ENCODE data around the gene TTLL5. TPM values are rescaled to one million over a fixed set of nuclear protein-coding genes. Genes with fewer than 3 reads are reported as not detected.

TTLL5 gene
- total and polyA plus RNA-seq, 7 donors = 4.8 to 36.6 (median 17.9) TPM

GRCh38 chr14:75667099-75667765, 6.2 kb downstream of the TTLL5 start:
- H3K4me3 ChIP-seq = no peak overlapping the region
- peaks cover 0 to 49% (median 0%) of the 10 kb centered on the region in 4 donors for H3K36me3 ChIP-seq
- no peak for TF ChIP-seq POLR2AphosphoS5 (IDR thresholded peaks at IDR 0.05)
- TF ChIP-seq EP300 (IDR thresholded peaks at IDR 0.05) = no peak
- TF ChIP-seq CTCF (IDR thresholded peaks at IDR 0.05) = no peak
- no peak for TF ChIP-seq POLR2A (IDR thresholded peaks at IDR 0.05)
- H3K4me1 ChIP-seq = peaks cover 0 to 4% (median 3%) of the 10 kb centered on the region in 4 donors
- 80 to 92% methylated on average over 2 of the region's 2 CpGs for WGBS, 2 donors
- no peak overlapping the region for H3K27ac ChIP-seq
- no peaks in the 10 kb centered on the region for H3K27me3 ChIP-seq
- intact Hi-C loops (cut with DNase I) = no loop called here
- no peak for DNase-seq
- no peaks in the 10 kb centered on the region for H3K9me3 ChIP-seq

- H3K27me3 ChIP-seq = no peaks in the 10 kb centered on the region
- no peak for TF ChIP-seq CTCF (IDR thresholded peaks at IDR 0.05)
- TF ChIP-seq EP300 (IDR thresholded peaks at IDR 0.05) = no peak
- no peak for TF ChIP-seq POLR2A (IDR thresholded peaks at IDR 0.05)
- TF ChIP-seq POLR2AphosphoS5 (IDR thresholded peaks at IDR 0.05) = no peak
- 84 to 90% methylated on average over 1 of the region's 1 CpG for WGBS, 2 donors
- intact Hi-C loops (cut with DNase I) = no loop called here
- H3K27ac ChIP-seq = no peak overlapping the region
- H3K4me3 ChIP-seq = no peak overlapping the region
- H3K4me1 ChIP-seq = no peaks in the 10 kb centered on the region
- H3K9me3 ChIP-seq = no peaks in the 10 kb centered on the region
- peaks cover 0 to 37% (median 0%) of the 10 kb centered on the region in 4 donors for H3K36me3 ChIP-seq
- DNase-seq = no peak
Observed at GRCh38 chr14:75672605-75673192, 11.7 kb downstream of the TTLL5 start.

GRCh38 chr14:75673345-75674035, 12.4 kb downstream of the TTLL5 start:
- Histone ChIP-seq H3K9me3 (no peaks in the 10 kb centered on the region), H3K27me3 (no peaks in the 10 kb centered on the region), H3K27ac (no peak overlapping the region), H3K36me3 (peaks cover 0 to 37% (median 0%) of the 10 kb centered on the region in 4 donors), H3K4me1 (no peaks in the 10 kb centered on the region), H3K4me3 (no peak overlapping the region)
- intact Hi-C loops (cut with DNase I) = no loop called here
- TF ChIP-seq EP300 (IDR thresholded peaks at IDR 0.05) = no peak
- no peak for TF ChIP-seq POLR2A (IDR thresholded peaks at IDR 0.05)
- no peak for TF ChIP-seq POLR2AphosphoS5 (IDR thresholded peaks at IDR 0.05)
- TF ChIP-seq CTCF (IDR thresholded peaks at IDR 0.05) = no peak
- DNase-seq = no peak
- WGBS, 2 donors = 81 to 95% methylated on average over 4 of the region's 4 CpGs

- Histone ChIP-seq H3K36me3 (peaks cover 0 to 19% (median 0%) of the 10 kb centered on the region in 4 donors), H3K4me3 (no peak overlapping the region), H3K4me1 (no peaks in the 10 kb centered on the region), H3K9me3 (no peaks in the 10 kb centered on the region), H3K27me3 (no peaks in the 10 kb centered on the region), H3K27ac (no peak overlapping the region)
- intact Hi-C loops (cut with DNase I) = no loop called here
- TF ChIP-seq CTCF (IDR thresholded peaks at IDR 0.05) (no peak), POLR2AphosphoS5 (IDR thresholded peaks at IDR 0.05) (no peak), EP300 (IDR thresholded peaks at IDR 0.05) (no peak)
- no peak for DNase-seq
- 77 to 89% methylated on average over 2 of the region's 2 CpGs for WGBS, 2 donors
Observed at GRCh38 chr14:75675265-75675960, 14.4 kb downstream of the TTLL5 start.
